T follicular helper cell (primary cell): ENCODE data around the gene C5orf15.

Experiments used
- DNase-seq: peaks from one replicate; pipeline ENCODE4 v3.0.0-alpha.2; 2020; ENCODE audit warnings: low read depth

Gene C5orf15

GRCh38 chr5:133921979-133922378 lies 46.4 kb downstream of the C5orf15 start:
- no peak for DNase-seq

- DNase-seq, result no peak
Measured at GRCh38 chr5:133921069-133921468, 47.4 kb downstream of the C5orf15 start.

- no peak for DNase-seq
Measured at GRCh38 chr5:133919148-133920136, 49.0 kb downstream of the C5orf15 start.

- DNase-seq, result no peak
Measured at GRCh38 chr5:133918731-133919130, 49.7 kb downstream of the C5orf15 start.

GRCh38 chr5:133918316-133918715 lies 50.1 kb downstream of the C5orf15 start:
- DNase-seq, result no peak

- no peak for DNase-seq
Measured at GRCh38 chr5:133917785-133918184, 50.6 kb downstream of the C5orf15 start.

- DNase-seq, result no peak
Measured at GRCh38 chr5:133916914-133917313, 51.5 kb downstream of the C5orf15 start.

GRCh38 chr5:133916479-133916878 lies 51.9 kb downstream of the C5orf15 start:
- no peak for DNase-seq

GRCh38 chr5:133914434-133914833 lies 54.0 kb downstream of the C5orf15 start:
- no peak for DNase-seq

- DNase-seq, result no peak
Measured at GRCh38 chr5:133913413-133914155, 54.8 kb downstream of the C5orf15 start.

- no peak for DNase-seq
Measured at GRCh38 chr5:133912951-133913350, 55.5 kb downstream of the C5orf15 start.

- DNase-seq, result no peak
Measured at GRCh38 chr5:133910571-133910970, 57.9 kb downstream of the C5orf15 start.

- DNase-seq, result no peak
Measured at GRCh38 chr5:133909603-133910002, 58.8 kb downstream of the C5orf15 start.

GRCh38 chr5:133907075-133907474 lies 61.4 kb downstream of the C5orf15 start:
- DNase-seq, result no peak

GRCh38 chr5:133906303-133906702 lies 62.1 kb downstream of the C5orf15 start:
- DNase-seq, result no peak
